SIG-M5 (cell line): ENCODE measurements around the gene RNF19B.

Experiments
- DNase-seq: peaks from one replicate; lab custom pipeline; 2025; lab: John Stamatoyannopoulos, UW

The RNF19B gene

DNA sequence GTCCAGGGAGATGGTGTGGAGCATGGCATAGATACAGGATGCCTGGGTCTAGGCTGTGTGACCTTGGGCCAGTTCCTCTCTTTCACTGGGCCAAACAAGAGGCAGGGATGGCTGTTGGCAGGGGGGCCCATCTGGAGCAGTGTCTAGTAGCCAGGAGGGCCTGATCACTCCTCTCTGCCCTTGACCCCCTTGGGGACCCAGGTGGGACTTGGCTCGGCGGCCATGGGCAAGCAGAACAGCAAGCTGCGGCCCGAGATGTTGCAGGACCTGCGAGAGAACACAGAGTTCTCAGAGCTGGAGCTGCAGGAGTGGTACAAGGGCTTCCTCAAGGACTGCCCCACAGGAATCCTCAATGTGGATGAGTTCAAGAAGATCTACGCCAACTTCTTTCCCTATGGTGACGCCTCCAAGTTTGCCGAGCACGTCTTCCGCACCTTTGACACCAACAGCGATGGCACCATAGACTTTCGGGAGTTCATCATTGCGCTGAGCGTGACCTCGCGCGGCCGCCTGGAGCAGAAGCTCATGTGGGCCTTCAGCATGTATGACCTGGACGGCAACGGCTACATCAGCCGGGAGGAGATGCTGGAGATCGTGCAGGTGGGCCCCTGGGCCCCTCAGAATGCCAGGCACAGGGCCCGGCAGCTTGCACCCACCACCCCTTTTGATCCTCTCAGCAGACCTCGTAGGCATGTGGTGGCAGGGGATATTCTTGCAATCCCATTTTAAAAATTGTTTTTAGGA is 75.8 kb downstream of the RNF19B start:
- no peak for DNase-seq

DNA sequence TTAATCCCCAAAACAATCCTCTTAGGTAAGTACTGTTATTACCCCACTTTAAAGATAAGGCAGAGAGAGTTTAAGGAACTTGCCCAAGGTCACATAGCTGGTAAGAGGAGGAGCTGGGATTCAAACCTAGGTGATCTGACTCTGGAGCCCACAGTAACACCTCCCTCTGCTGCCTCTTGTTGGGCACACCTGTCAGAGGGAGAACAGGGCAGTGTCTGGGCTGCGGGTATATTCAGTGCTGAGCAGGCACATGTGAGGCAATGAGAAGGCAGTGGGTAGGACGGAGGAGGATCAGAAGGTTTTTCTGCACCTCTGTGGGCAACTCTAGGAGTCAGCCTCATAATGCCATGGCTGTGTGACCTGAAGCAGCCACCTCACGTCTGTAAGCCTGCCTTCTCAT is 76.5 kb downstream of the RNF19B start:
- no peak for DNase-seq

DNA sequence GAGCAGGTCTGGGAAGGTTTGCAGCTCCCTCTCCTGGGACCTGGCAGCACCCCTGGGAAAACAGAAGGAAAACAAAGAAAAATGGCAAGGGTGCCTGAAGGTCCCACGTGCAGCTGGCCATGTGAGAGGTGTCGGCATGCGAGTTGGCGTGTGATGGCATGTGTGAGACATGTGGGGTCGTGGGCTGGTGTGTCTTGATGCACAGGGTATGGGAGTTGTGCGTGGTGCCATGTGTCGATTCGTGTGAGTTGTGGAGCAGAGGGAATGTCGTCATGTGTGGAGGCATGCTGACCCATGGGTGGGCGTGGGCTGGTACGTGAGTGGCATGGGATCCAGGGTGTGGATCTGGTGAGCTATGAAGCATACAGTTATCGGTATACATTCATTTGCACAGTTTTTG is 77.0 kb downstream of the RNF19B start:
- DNase-seq, result no peak

DNA sequence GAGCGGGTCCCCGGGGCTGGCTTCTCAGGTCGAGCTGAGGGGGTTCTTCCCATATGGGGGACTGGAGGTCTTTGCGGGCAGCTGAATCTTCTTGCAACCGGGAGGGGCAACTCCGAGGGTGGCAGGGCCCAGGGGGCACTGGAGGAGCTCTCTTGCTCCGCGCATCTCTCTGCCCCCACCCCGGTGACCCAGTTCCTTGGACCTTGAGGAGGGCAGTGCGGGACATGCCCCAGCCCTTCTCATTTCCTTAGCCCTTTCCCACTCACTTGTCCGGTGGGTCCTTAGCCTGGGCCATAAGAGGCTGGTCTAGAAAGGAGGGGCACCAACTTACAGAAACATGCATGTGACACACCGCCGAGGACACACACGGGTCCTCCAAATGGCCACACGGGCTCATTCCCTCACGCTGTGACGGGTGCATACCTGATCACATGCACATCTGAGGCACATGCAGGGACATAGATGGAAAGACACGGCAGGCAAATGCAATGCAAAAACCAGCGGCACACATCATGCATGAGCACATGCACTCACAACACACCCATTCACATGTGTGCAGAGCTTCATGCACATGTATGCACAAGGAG is 77.7 kb downstream of the RNF19B start:
- DNase-seq, result no peak
